K562 (cell line): ENCODE data around the gene AKIRIN1. TPM values are rescaled to one million over a fixed set of nuclear protein-coding genes. Genes with fewer than 3 reads are reported as not detected.

ENCODE experiments used
- ATAC-seq: fragments of 200-7000 bp; cut with Tn5 transposase; 3 replicates; pipeline ENCODE4 v1.9.1; 2020; ENCODE audit warnings: moderate library complexity
- BruUV-seq: library from RNA; stranded (reverse); fragments of 400-500 nt; replicated peaks from 2 replicates; lab custom pipeline; 2021; lab: Mats Ljungman, UMichigan
- CTCF ChIA-PET: fragments of 300-600 bp; formaldehyde crosslinking; extraction: SDS; loops from one replicate; lab custom pipeline; 2021; ENCODE audit warnings: low intra/inter-chr PET ratio; lab: Yijun Ruan, JAX
- POLR2A ChIA-PET: fragments of 300-600, 350-650 bp; sonication (Branson Sonifier 250); formaldehyde crosslinking; extraction: SDS; loops from one replicate; lab custom pipeline; 2021; ENCODE audit warnings: antibody characterized with exemption, inconsistent platforms; lab: Yijun Ruan, JAX
- DNase-seq, 4 experiments: peaks; one replicate each; pipeline versions ENCODE4 v3.0.0 to v3.0.0-alpha.2; 2011 to 2018; ENCODE audit warnings: low spot score in 3 of 4, mixed read lengths in 3 of 4; ENCODE audit errors: extremely low read depth in 1 of 4
- FAIRE-seq: peaks from 2 replicates; lab custom pipeline; 2011; peaks lifted over from hg19 to GRCh38; lab: Jason Lieb, UNC
- H2AFZ ChIP-seq: 2 replicates; pipeline ENCODE4 v1.6.0; 2011; ENCODE audit warnings: low read depth, low read length, control low read depth, inconsistent platforms
- H3K27ac ChIP-seq: fragments of 200-600 bp; 3 replicates; pipeline ENCODE4 v1.8.0; 2011; ENCODE audit warnings: low read depth, mild to moderate bottlenecking, control low read depth, inconsistent platforms, low read length, moderate library complexity, mixed read lengths; ENCODE audit errors: extremely low read depth
- H3K27me3 ChIP-seq, 2 experiments: fragments of 300-600 bp in 1 of 2; 2 replicates in 1 of 2; 3 replicates in 1 of 2; pipeline versions ENCODE4 v1.6.0 to v1.8.0; 2011; ENCODE audit warnings: inconsistent platforms in 2 of 2, low read length in 2 of 2, mild to moderate bottlenecking in 1 of 2, mixed read lengths in 1 of 2, moderate library complexity in 1 of 2; ENCODE audit not compliant: control insufficient read depth in 2 of 2, insufficient read depth in 2 of 2
- H3K36me3 ChIP-seq: fragments of 300-600 bp; 3 replicates; pipeline ENCODE4 v1.8.0; 2011; ENCODE audit warnings: mild to moderate bottlenecking, low read length, inconsistent platforms; ENCODE audit not compliant: control insufficient read depth, insufficient read depth
- H3K4me1 ChIP-seq, 2 experiments: fragments of 200-600 bp in 1 of 2; replicated peaks in 1 of 2; 2 replicates in 1 of 2; 3 replicates in 1 of 2; pipeline versions ENCODE4 v1.5.1 to v1.8.0; 2011; ENCODE audit warnings: inconsistent platforms in 2 of 2, low read length in 2 of 2, mild to moderate bottlenecking in 1 of 2, mixed read lengths in 1 of 2, moderate library complexity in 1 of 2; ENCODE audit not compliant: control insufficient read depth in 2 of 2, insufficient read depth in 2 of 2
- H3K4me2 ChIP-seq: 2 replicates; pipeline ENCODE4 v1.6.1; 2011; ENCODE audit warnings: low read length, control low read depth, inconsistent platforms, mixed read lengths; ENCODE audit not compliant: insufficient read depth
- H3K4me3 ChIP-seq: fragments of 200-600 bp; sonication (generic), shearing (Covaris generic); 2 replicates; pipeline ENCODE4 v1.5.1; 2016; ENCODE audit warnings: control low read depth, inconsistent platforms
- H3K79me2 ChIP-seq: fragments of 200-600 bp; 3 replicates; pipeline ENCODE4 v1.8.0; 2011; ENCODE audit warnings: low read length, inconsistent platforms; ENCODE audit not compliant: control insufficient read depth, insufficient read depth
- H3K9ac ChIP-seq, 2 experiments: 2 replicates each; pipeline versions ENCODE4 v1.6.0 to v1.6.1; 2011; ENCODE audit warnings: low read depth in 2 of 2, low read length in 2 of 2, control low read depth in 1 of 2, inconsistent platforms in 1 of 2, mild to moderate bottlenecking in 1 of 2, mixed read lengths in 1 of 2; ENCODE audit not compliant: insufficient read depth in 1 of 2
- H3K9me1 ChIP-seq: one replicate; pipeline ENCODE4 v1.6.0; 2011; ENCODE audit warnings: inconsistent platforms, mild to moderate bottlenecking, low read length, moderate library complexity; ENCODE audit not compliant: control insufficient read depth, insufficient read depth
- H3K9me3 ChIP-seq: replicated peaks from 2 replicates; pipeline ENCODE4 v1.5.1; 2011; ENCODE audit warnings: low read depth, low read length, inconsistent platforms; ENCODE audit not compliant: control insufficient read depth, insufficient read depth
- H4K20me1 ChIP-seq: replicated peaks from 2 replicates; pipeline ENCODE4 v1.6.1; 2011; ENCODE audit warnings: low read length, inconsistent platforms, mixed read lengths; ENCODE audit not compliant: control insufficient read depth, insufficient read depth
- CHAMP1 ChIP-seq: fragments of 450-650 bp; IDR thresholded peaks from 2 replicates; pipeline ENCODE4 v1.6.1; 2016; ENCODE audit warnings: mild to moderate bottlenecking
- GABPB2 ChIP-seq: fragments of 250-450 bp; sonication (Bioruptor Pico); conservative IDR thresholded peaks from 2 replicates; pipeline ENCODE4 v1.5.1; 2021; ENCODE audit warnings: mild to moderate bottlenecking
- HEY1 ChIP-seq: fragments of 250-450 bp; sonication (Bioruptor Pico); IDR thresholded peaks from 2 replicates; pipeline ENCODE4 v1.5.0; 2020; ENCODE audit warnings: mild to moderate bottlenecking, moderate library complexity, borderline replicate concordance
- HMG20A ChIP-seq: fragments of 450-650 bp; formaldehyde crosslinking; conservative IDR thresholded peaks from 2 replicates; pipeline ENCODE4 v1.4.0; 2020; ENCODE audit warnings: mild to moderate bottlenecking, mixed read lengths
- MTA3 ChIP-seq: fragments of 450-650 bp; formaldehyde crosslinking; IDR thresholded peaks from 2 replicates; pipeline ENCODE4 v1.6.1; 2017; ENCODE audit warnings: mild to moderate bottlenecking, borderline replicate concordance
- NCOA1 ChIP-seq: fragments of 450-650 bp; IDR thresholded peaks from 2 replicates; pipeline ENCODE4 v1.6.1; 2016; ENCODE audit warnings: low read depth
- NFYB ChIP-seq: IDR thresholded peaks from 2 replicates; pipeline ENCODE4 v1.6.1; 2011; ENCODE audit warnings: mild to moderate bottlenecking, moderate library complexity; ENCODE audit not compliant: insufficient read length; ENCODE audit errors: extremely low read depth
- PYGO2 ChIP-seq: fragments of 450-650 bp; IDR thresholded peaks from 2 replicates; pipeline ENCODE4 v1.6.1; 2016; ENCODE audit warnings: mild to moderate bottlenecking, missing genetic modification characterization, moderate library complexity, missing compliant biosample characterization
- TFE3 ChIP-seq: fragments of 450-650 bp; formaldehyde crosslinking; IDR thresholded peaks from 2 replicates; pipeline ENCODE4 v1.4.0; 2020; ENCODE audit warnings: mild to moderate bottlenecking, mixed read lengths
- XRCC5 ChIP-seq: fragments of 200-400 bp; formaldehyde crosslinking; IDR thresholded peaks from 2 replicates; pipeline ENCODE4 v1.6.1; 2017; ENCODE audit warnings: low read depth, mild to moderate bottlenecking, low read length
- ZFX ChIP-seq: sonication (generic); formaldehyde crosslinking; IDR thresholded peaks from 2 replicates; pipeline ENCODE4 v1.8.0; 2022; ENCODE audit warnings: mild to moderate bottlenecking, missing genetic modification reagents, moderate library complexity
- ZNF280A ChIP-seq: fragments of 450-650 bp; IDR thresholded peaks from 2 replicates; pipeline ENCODE4 v1.6.1; 2018; ENCODE audit warnings: mild to moderate bottlenecking, low read depth; ENCODE audit not compliant: partially characterized antibody
- ZNF639 ChIP-seq, 2 experiments: fragments of 200-800 bp in 1 of 2; sonication (Bioruptor generic) in 1 of 2; sonication (generic) in 1 of 2; formaldehyde crosslinking in 1 of 2; IDR thresholded peaks in 1 of 2; conservative IDR thresholded peaks in 1 of 2; 2 replicates each; pipeline versions ENCODE4 v1.5.0 to v1.6.1; 2016 to 2020; ENCODE audit warnings: missing compliant biosample characterization in 1 of 2, missing genetic modification characterization in 1 of 2, missing genetic modification reagents in 1 of 2
- WGBS: fragments of 100-300 bp; shearing (Covaris generic); methylation state at CpG from one replicate; pipeline ENCODE4 v1.1.6; 2016; ENCODE audit warnings: low coverage, mixed read lengths; ENCODE audit not compliant: insufficient coverage; ENCODE audit errors: missing lambda C conversion rate; 5-methylcytosine and 5-hydroxymethylcytosine counted together
- in situ Hi-C: fragments of 300-500 bp; cut with MboI; formaldehyde crosslinking; loops from 4 replicates; pipeline ENCODE4 v1.15.0; 2018; ENCODE audit warnings: inconsistent platforms, mixed read lengths
- intact Hi-C: fragments of 100-400 bp; cut with micrococcal nuclease; formaldehyde crosslinking; loops from 2 replicates; pipeline ENCODE4 v1.14.2; 2022
- polyA plus RNA-seq, 8 experiments: library from polyadenylated mRNA; depleted of rRNA in 4 of 8; stranded (reverse) in 5 of 8; unstranded in 3 of 8; fragments of >200 nt; fragmentation: Nextera tagmentation in 2 of 8; fragmentation: Illumina TruSeq in 1 of 8; extraction: Ambion mirVana in 2 of 8; extraction: Trizol in 1 of 8; gene quantifications; 2 replicates each; pipeline versions ENCODE4 v1.2.1 to v1.2.3, GENCODE V29; 2011 to 2014; ENCODE audit warnings: inconsistent platforms in 1 of 8, missing spikeins in 1 of 8
- total RNA-seq, 7 experiments: library from RNA; depleted of rRNA in 6 of 7; stranded (reverse); fragments of >200 nt in 6 of 7; fragmentation: Illumina TruSeq in 2 of 7; extraction: Trizol in 2 of 7; gene quantifications; 2 replicates each; pipeline versions ENCODE4 v1.2.1 to v1.2.3, GENCODE V29; 2011 to 2021; ENCODE audit warnings: low replicate concordance in 1 of 7
- TF ChIP-seq, protein P1 (sequence below): fragments of 450-650 bp; IDR thresholded peaks from 2 replicates; pipeline ENCODE4 v1.6.1; 2016; ENCODE audit warnings: antibody characterized with exemption

The AKIRIN1 gene
- total and polyA plus RNA-seq, 9 of the 15 experiments (the other 6 are each of a cell fraction or from before 2014, with no cell fraction given): 11.5 to 139 (median 83.4) TPM

- ATAC-seq (no peak), FAIRE-seq (no peak), DNase-seq (no peak)
- no peak overlapping the region for H3K9ac ChIP-seq
- H3K9me1 ChIP-seq: no peaks in the 10 kb centered on the region
- intact Hi-C loops: no loop called here
- H3K79me2 ChIP-seq: no peaks in the 10 kb centered on the region
- no peaks in the 10 kb centered on the region for H3K9me3 ChIP-seq
- peaks cover 15 to 17% of the 10 kb centered on the region in 2 experiments for H3K4me1 ChIP-seq
- no peaks in the 10 kb centered on the region for H3K27me3 ChIP-seq
- ChIA-PET POLR2A (interaction anchor here (1.0 kb wide), 1 partner anchor 25 kb away, joined by 3 read pairs; no protein-coding TSS in a partner anchor), CTCF (no interaction called here)
- H3K4me2 ChIP-seq: no peak overlapping the region
- no TSS peak for BruUV-seq
- in situ Hi-C loops: no loop called here
- H3K27ac ChIP-seq: no peak overlapping the region
- no peak overlapping the region for H3K4me3 ChIP-seq
- no peak overlapping the region for H2AFZ ChIP-seq
- 73% methylated on average over 4 of the region's 4 CpGs for WGBS
- no peaks in the 10 kb centered on the region for H4K20me1 ChIP-seq
- no peaks in the 10 kb centered on the region; the same call in 2 of the 3 replicates for H3K36me3 ChIP-seq
- TF ChIP-seq NFYB: no peak
- TF ChIP-seq, protein P1, sequence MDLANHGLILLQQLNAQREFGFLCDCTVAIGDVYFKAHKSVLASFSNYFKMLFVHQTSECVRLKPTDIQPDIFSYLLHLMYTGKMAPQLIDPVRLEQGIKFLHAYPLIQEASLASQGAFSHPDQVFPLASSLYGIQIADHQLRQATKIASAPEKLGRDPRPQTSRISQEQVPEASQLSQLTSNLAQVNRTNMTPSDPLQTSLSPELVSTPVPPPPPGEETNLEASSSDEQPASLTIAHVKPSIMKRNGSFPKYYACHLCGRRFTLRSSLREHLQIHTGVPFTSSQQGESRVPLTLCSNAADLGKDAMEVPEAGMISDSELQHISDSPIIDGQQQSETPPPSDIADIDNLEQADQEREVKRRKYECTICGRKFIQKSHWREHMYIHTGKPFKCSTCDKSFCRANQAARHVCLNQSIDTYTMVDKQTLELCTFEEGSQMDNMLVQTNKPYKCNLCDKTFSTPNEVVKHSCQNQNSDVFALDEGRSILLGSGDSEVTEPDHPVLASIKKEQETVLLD: no peak
- no peak for TF ChIP-seq TFE3 (CRISPR knock-in tag)
- TF ChIP-seq ZNF280A: no peak
- no peak for TF ChIP-seq HMG20A
- no peak for TF ChIP-seq ZNF639 (CRISPR knock-in tag; conservative IDR thresholded peaks at IDR 0.05 in 1 of 2, IDR thresholded peaks at IDR 0.05 in 1 of 2)
- TF ChIP-seq ZFX: no peak
- no peak for TF ChIP-seq NCOA1
- TF ChIP-seq XRCC5: no peak
- TF ChIP-seq MTA3: no peak
- no peak for TF ChIP-seq CHAMP1
- no peak for TF ChIP-seq HEY1 (CRISPR knock-in tag)
- TF ChIP-seq PYGO2: no peak
- no peak for TF ChIP-seq GABPB2 (CRISPR knock-in tag)
Observed at GRCh38 chr1:39051956-39052355, 60.9 kb downstream of the AKIRIN1 start.
